AG10803 (cell line): ENCODE results near the gene MDH2.

ENCODE experiments used
- DNase-seq: peaks from one replicate; pipeline ENCODE4 v3.0.0; 2010; ENCODE audit warnings: low read depth
- H3K4me3 ChIP-seq: 2 replicates; pipeline ENCODE4 v1.5.1; 2011; ENCODE audit warnings: mild to moderate bottlenecking, low read length, control low read depth
- CTCF ChIP-seq: conservative IDR thresholded peaks from 2 replicates; pipeline ENCODE4 v1.5.1; 2011; ENCODE audit warnings: mild to moderate bottlenecking, low read length, control low read depth, inconsistent platforms

Gene MDH2

GRCh38 chr7:76031964-76032363, 15.9 kb upstream of the MDH2 start:
- H3K4me3 ChIP-seq = no peak overlapping the region
- no peak for DNase-seq
- no peak for TF ChIP-seq CTCF

- no peak overlapping the region for H3K4me3 ChIP-seq
- no peak for TF ChIP-seq CTCF
- peak; percentile 92 for DNase-seq
Observed at GRCh38 chr7:76037310-76037709, 10.6 kb upstream of the MDH2 start.

- DNase-seq = no peak
- TF ChIP-seq CTCF = no peak
- H3K4me3 ChIP-seq = no peak overlapping the region
Observed at GRCh38 chr7:76040126-76040525, 7.8 kb upstream of the MDH2 start.

GRCh38 chr7:76044375-76044865, 3.5 kb upstream of the MDH2 start:
- no peak overlapping the region for H3K4me3 ChIP-seq
- no peak for DNase-seq
- no peak for TF ChIP-seq CTCF

- no peak for TF ChIP-seq CTCF
- peak; percentile 8 for DNase-seq
- H3K4me3 ChIP-seq = peak overlapping the region; percentile 98
Observed at GRCh38 chr7:76047305-76047810, 548 bp upstream of the MDH2 start.

GRCh38 chr7:76048668-76048988, 722 bp downstream of the MDH2 start:
- TF ChIP-seq CTCF = 0 out of 2 replicates have a peak, but pooled peaks have one; percentile 8
- DNase-seq = no peak
- peak overlapping the region; percentile 98 for H3K4me3 ChIP-seq

- no peak for DNase-seq
- peak overlapping the region; percentile 98 for H3K4me3 ChIP-seq
- no peak for TF ChIP-seq CTCF
Observed at GRCh38 chr7:76049295-76049694, 1.4 kb downstream of the MDH2 start.
